CD4-positive, alpha-beta T cell treated with Interleukin-15 for 4 hours (primary cell): ENCODE data around the gene SP140.
A peak's percentile ranks its signal among the peaks of the same experiment; 100 is the strongest.
"Not testable (repeated sequence)": the region's sequence is repeated elsewhere in the genome, so short reads cannot be mapped to it uniquely, and the experiment has no call there.

Experiments used
- DNase-seq: peaks from one replicate; pipeline ENCODE4 v3.0.0-alpha.2; 2020; ENCODE audit warnings: low spot score

The SP140 gene

DNA sequence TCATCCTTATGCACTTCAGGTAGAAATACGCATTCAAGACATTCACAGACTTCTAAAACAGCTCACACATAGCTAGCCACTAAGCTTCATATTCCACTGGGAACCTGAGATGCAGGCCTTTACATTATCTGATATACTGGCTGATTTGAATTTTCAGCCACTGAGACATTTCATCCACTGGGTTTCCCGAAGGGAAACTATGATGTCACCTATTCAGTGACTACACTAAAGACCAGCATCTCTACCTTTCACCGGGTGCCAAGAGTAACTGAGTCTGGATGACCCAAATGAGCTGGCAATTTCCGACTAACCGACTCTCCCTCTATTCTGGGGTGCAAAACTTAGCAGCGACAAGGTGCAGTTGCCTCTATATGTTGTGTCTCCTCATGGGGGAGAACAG lies 69.7 kb downstream of the SP140 start:
- no peak for DNase-seq

DNA sequence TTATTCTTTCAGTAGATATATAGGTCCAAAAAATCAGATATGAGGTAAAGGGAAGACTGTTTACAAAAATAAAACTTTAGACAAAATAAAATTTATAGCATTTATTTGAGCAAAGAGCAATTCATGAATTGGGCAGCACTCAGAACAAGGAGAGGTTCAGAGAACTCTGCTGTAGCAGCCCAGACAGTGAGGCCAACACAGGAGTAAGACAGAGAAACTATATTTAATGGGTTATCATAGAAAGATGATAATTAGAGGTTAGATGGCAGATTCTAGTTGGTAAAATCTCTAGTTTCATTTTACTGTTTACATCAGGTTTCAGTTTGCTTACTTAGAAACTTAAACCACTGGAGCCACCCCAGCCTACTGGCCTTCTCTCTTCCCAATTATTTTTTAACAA lies 71.4 kb downstream of the SP140 start:
- DNase-seq, result no peak

DNA sequence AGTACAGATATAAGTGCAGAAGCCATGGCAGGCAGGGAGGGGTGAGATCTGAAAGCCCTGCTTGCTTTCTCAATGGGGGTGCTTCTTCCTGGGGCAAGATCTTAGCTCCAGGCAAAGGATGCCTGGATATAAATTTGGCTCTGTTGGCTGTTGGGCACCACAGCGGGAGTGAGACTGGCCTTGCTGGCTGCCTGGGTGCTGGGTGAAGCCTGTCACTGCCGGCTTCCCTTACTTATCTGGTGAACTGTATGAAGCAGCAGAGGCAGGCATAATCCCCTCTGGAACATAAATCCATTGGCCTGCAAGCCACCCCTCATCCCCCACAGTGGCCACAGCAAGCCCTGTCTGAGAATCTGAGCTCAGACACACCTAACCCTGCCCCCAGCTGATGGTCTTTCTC lies 74.1 kb downstream of the SP140 start:
- no peak for DNase-seq

DNA sequence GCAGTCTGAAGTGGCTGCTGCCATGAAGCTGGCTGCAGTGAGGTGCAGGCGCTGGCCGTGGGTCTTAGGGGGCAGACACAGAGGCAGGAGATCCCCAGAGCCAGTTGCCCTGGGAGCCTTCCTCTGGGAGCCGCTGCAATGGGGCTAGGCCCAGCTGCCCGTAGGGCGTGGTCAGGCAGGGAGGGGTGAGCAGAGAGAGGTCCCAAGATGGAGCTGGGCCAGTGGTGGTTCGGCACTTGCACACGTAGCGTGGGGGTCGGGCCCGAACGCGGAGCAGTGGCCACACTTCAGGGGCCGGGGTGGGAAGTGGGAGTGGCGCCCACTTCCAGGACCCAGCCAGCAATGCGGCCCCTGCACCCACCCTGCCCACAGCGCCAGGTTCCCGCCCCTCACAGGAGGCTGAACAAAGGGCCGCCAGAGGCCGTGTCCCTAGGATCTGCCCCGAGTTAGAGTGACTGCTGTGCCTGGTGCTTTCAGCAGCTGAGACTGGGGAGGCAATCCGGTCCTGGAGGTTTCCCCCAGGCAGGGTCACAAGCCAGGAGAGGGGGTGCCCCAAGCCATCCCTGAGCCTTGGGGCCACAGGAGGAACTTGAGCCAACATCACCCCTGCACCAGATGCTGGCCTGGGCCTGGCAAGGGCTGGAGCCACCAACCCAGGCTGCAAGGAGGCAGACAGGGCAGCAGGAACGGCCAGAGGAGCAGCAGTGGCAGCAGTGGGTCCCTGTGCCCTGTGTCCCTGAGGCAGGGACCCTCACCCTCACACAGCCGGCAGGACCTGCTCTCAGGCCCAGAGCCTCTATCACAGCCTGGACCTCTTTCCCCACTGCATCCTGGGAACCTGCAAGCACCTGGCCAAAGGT lies 80.1 kb downstream of the SP140 start:
- no peak for DNase-seq

- DNase-seq, result no peak
These were observed 80.9 kb downstream of the SP140 start for GRCh38 chr2:230306474-230306873.

- DNase-seq, result no peak
These were observed 81.9 kb downstream of the SP140 start for GRCh38 chr2:230307485-230307884.

GRCh38 chr2:230308402-230309000 lies 83.0 kb downstream of the SP140 start:
- DNase-seq, result no peak

GRCh38 chr2:230310792-230311191 lies 85.3 kb downstream of the SP140 start:
- DNase-seq, result not testable (repeated sequence)

- not testable (repeated sequence) for DNase-seq
These were observed 86.1 kb downstream of the SP140 start for GRCh38 chr2:230311634-230312033.

DNA sequence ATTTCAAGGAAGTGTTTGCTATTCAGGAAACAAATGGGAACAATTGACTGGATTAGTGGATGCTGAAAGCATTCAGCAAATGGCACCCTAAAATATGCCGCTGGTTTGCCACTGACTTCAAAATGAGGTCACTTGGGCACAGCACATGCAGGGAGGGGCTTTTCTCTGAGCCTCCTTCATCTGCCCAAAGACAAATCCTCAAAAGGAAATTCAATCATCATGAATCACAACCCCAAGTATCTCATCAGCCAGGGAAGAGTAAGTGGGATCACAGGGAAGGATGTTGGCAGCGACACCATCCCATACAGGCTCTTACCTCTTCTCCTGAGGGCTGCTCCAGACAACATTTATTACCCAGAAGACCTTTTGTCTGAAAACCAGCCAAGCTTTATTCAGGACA lies 87.1 kb downstream of the SP140 start:
- no peak for DNase-seq

DNA sequence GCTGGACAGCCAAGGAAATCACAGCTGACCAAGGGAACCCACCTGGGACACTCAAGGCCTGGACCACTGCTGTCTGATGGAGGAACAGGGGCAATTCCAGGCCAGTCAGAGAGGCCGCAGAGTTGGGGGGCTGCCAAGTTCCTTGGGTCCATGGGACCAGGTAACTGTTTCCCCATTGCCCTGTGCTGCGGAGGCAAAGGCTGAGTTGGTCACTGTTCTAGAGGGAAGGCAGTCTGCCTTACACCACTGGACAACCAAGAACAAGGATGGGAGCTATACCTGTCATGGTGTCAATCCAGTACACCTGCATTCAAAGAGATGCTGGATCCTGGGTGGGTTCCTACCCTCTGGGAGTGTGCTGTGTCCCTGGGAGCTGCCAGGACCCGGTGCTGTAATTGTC lies 91.8 kb downstream of the SP140 start:
- DNase-seq, result no peak

DNA sequence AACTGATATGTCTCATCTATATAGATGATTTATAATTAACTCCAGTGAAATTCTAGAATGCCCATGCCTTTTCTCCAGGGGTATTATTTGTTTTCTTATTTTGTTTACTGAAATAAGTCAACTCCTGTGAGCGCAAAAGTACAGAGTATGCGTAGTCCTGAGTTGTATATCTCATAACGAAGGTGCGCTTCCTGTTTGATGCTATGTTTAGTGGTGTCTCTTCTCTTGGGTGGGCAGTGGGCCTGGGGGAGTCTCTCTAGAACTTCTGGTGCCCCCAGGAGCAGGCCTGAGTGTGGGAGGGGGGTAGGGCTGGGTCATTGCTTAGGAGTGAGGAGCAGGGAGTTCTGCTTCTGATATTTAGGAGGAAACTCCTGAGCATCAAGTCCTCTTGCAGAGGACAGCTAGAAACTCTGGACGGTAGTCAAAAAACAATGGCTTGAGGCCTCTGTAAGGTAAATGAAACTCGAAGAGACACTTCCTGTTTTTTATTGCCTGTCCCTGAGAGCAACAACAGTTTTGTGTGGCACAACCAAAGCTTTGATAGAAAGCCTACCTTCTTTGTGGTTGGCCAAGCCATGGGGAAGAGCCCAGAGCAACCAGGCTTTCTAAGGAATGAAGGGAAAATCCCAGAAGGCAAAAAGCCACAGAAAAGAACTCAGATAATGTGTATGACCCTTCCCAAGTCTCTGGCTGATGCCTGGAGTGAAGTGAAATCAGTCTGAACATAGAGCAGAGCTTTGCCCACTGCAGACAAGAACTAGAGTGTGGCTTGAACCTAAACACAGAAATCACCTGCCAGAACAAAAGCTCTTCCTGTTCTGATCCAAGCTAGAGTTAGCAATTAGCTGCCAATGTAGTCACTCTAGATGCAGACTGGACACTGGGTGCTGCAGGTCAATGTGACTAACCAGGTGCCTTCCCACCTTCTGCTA lies 92.9 kb downstream of the SP140 start:
- DNase-seq, result no peak

GRCh38 chr2:230319211-230319862 lies 93.8 kb downstream of the SP140 start:
- DNase-seq, result peak; percentile 85

DNA sequence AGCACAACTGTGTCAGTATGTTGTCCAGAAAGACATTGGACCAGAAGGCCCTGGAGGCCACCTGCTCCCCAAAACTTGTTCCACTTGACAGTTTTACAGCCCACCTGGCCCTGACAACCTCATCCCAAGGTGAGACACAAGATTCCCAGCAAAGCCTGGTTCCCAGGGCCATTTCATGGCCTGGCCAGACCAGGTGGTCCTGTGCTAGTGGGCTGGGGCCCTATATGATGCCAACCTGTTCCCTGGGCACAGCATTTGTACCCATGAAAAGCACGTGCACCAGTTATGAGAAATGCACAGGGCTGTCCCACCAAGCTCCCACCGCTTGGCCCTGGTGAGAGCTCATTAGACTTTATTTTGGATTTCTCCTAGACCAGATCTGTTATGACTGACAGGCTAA lies 95.5 kb downstream of the SP140 start:
- DNase-seq, result no peak

GRCh38 chr2:230322561-230323384 lies 97.2 kb downstream of the SP140 start:
- DNase-seq, result no peak

DNA sequence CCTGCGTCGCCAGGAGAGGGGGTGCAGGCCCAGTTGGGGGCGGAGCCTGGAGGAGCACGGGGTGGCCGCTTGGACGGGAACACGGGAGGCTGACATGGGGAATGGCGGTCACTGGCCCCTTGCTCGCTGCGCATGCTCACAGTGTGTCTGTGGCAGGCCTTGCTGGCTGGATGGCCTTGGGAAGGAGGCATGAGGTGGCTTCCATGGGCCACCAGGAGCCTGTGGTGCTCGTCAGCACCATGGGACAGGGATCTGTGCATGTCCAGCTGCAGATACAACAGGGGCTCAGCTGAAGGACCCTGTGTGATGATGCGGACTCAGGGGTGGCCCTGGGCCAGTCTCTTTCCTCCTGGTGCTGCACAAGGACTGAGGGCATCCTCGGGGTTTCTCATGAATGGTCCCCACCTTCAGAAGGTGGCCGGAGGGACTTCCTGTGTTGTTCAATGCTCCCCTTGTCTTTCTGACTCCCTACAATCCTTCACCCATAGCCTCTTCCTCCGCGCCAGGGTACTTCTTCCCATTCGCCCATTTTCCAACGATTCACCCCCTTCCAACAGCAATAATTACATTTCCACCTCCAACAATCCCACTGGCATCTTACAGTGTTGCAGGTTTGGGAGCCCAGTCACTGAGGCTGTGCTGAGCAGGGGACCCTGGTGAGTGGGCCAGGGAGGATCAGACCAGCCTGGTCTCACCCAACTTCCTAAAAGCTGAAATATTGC lies 98.0 kb downstream of the SP140 start:
- DNase-seq, result no peak

DNA sequence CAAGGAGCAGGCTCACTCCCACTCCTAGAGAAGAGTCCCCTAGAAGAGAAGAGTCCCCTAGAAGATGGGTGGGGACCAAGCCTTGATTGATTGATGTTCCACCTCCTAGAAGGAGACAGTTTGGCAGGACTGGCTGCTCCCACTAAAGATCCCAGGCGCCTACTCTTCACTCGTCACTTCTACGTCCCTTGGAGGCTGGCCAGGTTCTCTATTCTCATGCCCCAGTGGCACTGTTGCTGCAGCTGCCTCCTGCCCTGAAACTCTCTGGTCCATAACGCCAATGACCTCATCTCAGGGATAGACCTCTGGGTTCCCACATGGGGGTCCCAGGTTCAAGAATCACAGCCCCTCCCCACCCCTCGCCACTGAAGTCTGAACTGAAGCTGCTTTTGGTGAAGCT lies 99.0 kb downstream of the SP140 start:
- no peak for DNase-seq

DNA sequence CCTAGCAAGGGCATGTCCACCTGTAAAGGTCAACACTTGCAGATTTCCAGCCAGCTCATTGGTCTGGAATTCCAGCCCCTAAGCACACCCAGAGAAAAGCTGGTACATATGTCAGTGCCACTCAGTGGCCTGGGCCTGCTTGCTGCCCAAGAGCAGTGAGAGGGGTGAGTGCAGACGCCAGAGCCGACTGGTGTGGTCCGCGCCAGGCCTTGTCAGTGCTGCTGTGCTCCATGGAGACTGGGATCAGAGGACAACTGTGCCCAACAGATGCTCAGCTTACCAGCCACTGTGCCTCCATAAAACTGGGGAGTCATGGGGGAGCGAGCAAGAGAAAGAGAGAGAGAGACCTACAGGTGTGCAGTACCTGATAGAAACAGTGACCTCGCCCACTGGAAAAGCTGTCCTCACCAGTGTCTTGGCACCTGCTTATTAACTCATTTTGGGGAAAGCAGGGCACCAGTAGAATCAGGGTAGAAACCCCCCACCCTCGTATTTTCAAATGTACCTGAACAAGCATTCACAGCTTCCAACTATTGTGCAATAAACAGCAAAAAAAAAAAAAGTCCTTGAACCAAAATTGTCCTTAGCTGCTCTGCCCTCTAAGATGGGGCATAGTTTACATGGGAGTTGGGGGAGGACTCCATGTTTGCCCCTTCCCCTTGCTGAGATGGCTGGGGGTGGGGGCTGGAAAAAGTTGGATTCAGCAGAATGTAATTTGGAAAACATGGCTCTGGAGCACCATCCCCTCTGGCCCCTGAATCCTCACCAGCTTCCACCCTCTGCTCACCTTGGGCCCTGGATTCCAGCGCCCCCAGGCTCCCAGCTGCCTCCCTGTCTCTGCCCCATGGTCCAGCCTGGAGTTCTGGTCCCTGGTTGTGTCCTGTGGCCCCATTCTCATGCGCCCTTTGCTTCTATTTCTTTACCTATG lies 100.0 kb downstream of the SP140 start:
- no peak for DNase-seq
